Karpas-422 (cell line): ENCODE data around the gene KCNAB1. TPM values are rescaled to one million over a fixed set of nuclear protein-coding genes. Genes with fewer than 3 reads are reported as not detected.
"Not testable (repeated sequence)": the region's sequence is repeated elsewhere in the genome, so short reads cannot be mapped to it uniquely, and the experiment has no call there.

ENCODE experiments used
- DNase-seq: peaks from one replicate; pipeline ENCODE4 v3.0.0-alpha.2; 2015
- H2AFZ ChIP-seq: fragments of 200-600 bp; sonication (generic); 2 replicates; pipeline ENCODE4 v1.6.1; 2014; ENCODE audit warnings: antibody characterized with exemption, low read length, mixed read lengths
- H3K27ac ChIP-seq: fragments of 200-600 bp; sonication (generic); 2 replicates; pipeline ENCODE4 v1.5.1; 2014; ENCODE audit warnings: mild to moderate bottlenecking, low read length, moderate library complexity
- H3K27me3 ChIP-seq: fragments of 200-600 bp; sonication (generic); 2 replicates; pipeline ENCODE4 v1.6.1; 2014; ENCODE audit warnings: low read length, mixed read lengths
- H3K36me3 ChIP-seq: fragments of 200-600 bp; sonication (generic); 2 replicates; pipeline ENCODE4 v1.6.1; 2014; ENCODE audit warnings: low read length, mixed read lengths; ENCODE audit not compliant: insufficient read depth
- H3K4me1 ChIP-seq: fragments of 200-600 bp; sonication (generic); 2 replicates; pipeline ENCODE4 v1.6.1; 2014; ENCODE audit warnings: mild to moderate bottlenecking, low read length, mixed read lengths
- H3K4me2 ChIP-seq: fragments of 200-600 bp; sonication (generic); 2 replicates; pipeline ENCODE4 v1.6.1; 2014; ENCODE audit warnings: low read length, low read depth, mild to moderate bottlenecking; ENCODE audit not compliant: poor library complexity, severe bottlenecking
- H3K4me3 ChIP-seq: fragments of 200-600 bp; sonication (generic); 2 replicates; pipeline ENCODE4 v1.5.1; 2014; ENCODE audit warnings: mild to moderate bottlenecking, antibody characterized with exemption, low read length, mixed read lengths
- H3K79me2 ChIP-seq: fragments of 200-600 bp; sonication (generic); 2 replicates; pipeline ENCODE4 v1.6.1; 2014; ENCODE audit warnings: mild to moderate bottlenecking, low read length, mixed read lengths
- H3K9ac ChIP-seq: fragments of 200-600 bp; sonication (generic); 2 replicates; pipeline ENCODE4 v1.6.0; 2014; ENCODE audit warnings: low read length
- H3K9me2 ChIP-seq: fragments of 200-600 bp; sonication (generic), shearing (Covaris generic); replicated peaks from 2 replicates; pipeline ENCODE4 v1.6.0; 2014; ENCODE audit warnings: mild to moderate bottlenecking, low read length, moderate library complexity; ENCODE audit not compliant: insufficient read depth
- H3K9me3 ChIP-seq: fragments of 300-700, 200-600 bp; sonication (generic); 2 replicates; pipeline ENCODE4 v1.6.1; 2014; ENCODE audit warnings: low read length, mixed read lengths
- H4K20me1 ChIP-seq: fragments of 200-600 bp; sonication (generic); 2 replicates; pipeline ENCODE4 v1.6.1; 2014; ENCODE audit warnings: mild to moderate bottlenecking, antibody characterized with exemption, low read length, low read depth; ENCODE audit not compliant: insufficient read depth
- total RNA-seq: library from RNA; depleted of rRNA; stranded (reverse); fragments of >200 nt; shearing (Covaris generic); gene quantifications from 2 replicates; pipeline ENCODE4 v1.2.3, GENCODE V29; 2014; ENCODE audit warnings: low replicate concordance

The KCNAB1 gene
- total RNA-seq, 1 experiment from 2014 or later, result not detected

GRCh38 chr3:156553705-156554356 is 433.5 kb downstream of the KCNAB1 start:
- peaks cover 42% of the 10 kb centered on the region for H3K4me1 ChIP-seq
- peak overlapping the region; percentile 91 for H3K9ac ChIP-seq
- H4K20me1 ChIP-seq, result peaks cover 4% of the 10 kb centered on the region; the same call in 1 of the 2 replicates
- peak; percentile 63 for DNase-seq
- no peak overlapping the region for H2AFZ ChIP-seq
- no peaks in the 10 kb centered on the region for H3K27me3 ChIP-seq
- H3K4me3 ChIP-seq, result peak overlapping the region; percentile 94
- peak overlapping the region; percentile 26; the same call in 1 of the 2 replicates for H3K27ac ChIP-seq
- H3K9me2 ChIP-seq, result no peaks in the 10 kb centered on the region
- peak overlapping the region; percentile 93 for H3K4me2 ChIP-seq
- H3K36me3 ChIP-seq, result peaks cover 46% of the 10 kb centered on the region
- no peaks in the 10 kb centered on the region for H3K9me3 ChIP-seq
- peaks cover 61% of the 10 kb centered on the region for H3K79me2 ChIP-seq

GRCh38 chr3:156554515-156554841 is 434.1 kb downstream of the KCNAB1 start:
- peak; percentile 53 for DNase-seq
- Histone ChIP-seq H3K9me3 (no peaks in the 10 kb centered on the region), H3K4me3 (peak overlapping the region; percentile 94), H4K20me1 (peaks cover 4% of the 10 kb centered on the region; the same call in 1 of the 2 replicates), H2AFZ (peak overlapping the region; percentile 70; the same call in 1 of the 2 replicates), H3K27ac (peak overlapping the region; percentile 26; the same call in 1 of the 2 replicates), H3K79me2 (peaks cover 54% of the 10 kb centered on the region), H3K36me3 (peaks cover 40% of the 10 kb centered on the region), H3K9me2 (no peaks in the 10 kb centered on the region), H3K27me3 (no peaks in the 10 kb centered on the region), H3K9ac (peak overlapping the region; percentile 91), H3K4me2 (peak overlapping the region; percentile 93), H3K4me1 (peaks cover 49% of the 10 kb centered on the region)

GRCh38 chr3:156554842-156555687 is 434.7 kb downstream of the KCNAB1 start, which contains the start of gene SSR3:
Gene SSR3, minus strand, starts transcription at chr3:156555117. Its CDS starts 28 bp downstream, at chr3:156555089.
- H3K27me3 ChIP-seq, result no peaks in the 10 kb centered on the region
- peak within 1 kb of the TSS; percentile 69 for H3K27ac ChIP-seq
- H3K4me3 ChIP-seq, result peak within 1 kb of the TSS; percentile 94
- H3K4me1 ChIP-seq, result peaks cover 55% of the 10 kb centered on the region
- peaks cover 35% of the 10 kb centered on the region for H3K36me3 ChIP-seq
- peak within 1 kb of the TSS; percentile 91 for H3K9ac ChIP-seq
- peak within 1 kb of the TSS; percentile 70 for H2AFZ ChIP-seq
- no peaks in the 10 kb centered on the region for H3K9me3 ChIP-seq
- no peaks in the 10 kb centered on the region for H3K9me2 ChIP-seq
- DNase-seq, result peak; percentile 100
- H4K20me1 ChIP-seq, result peaks cover 4% of the 10 kb centered on the region; the same call in 1 of the 2 replicates
- peak within 1 kb of the TSS; percentile 94 for H3K4me2 ChIP-seq
- H3K79me2 ChIP-seq, result peaks cover 49% of the 10 kb centered on the region

GRCh38 chr3:156558389-156558788 is 438.0 kb downstream of the KCNAB1 start:
- peaks cover 76% of the 10 kb centered on the region for H3K4me1 ChIP-seq
- no peaks in the 10 kb centered on the region for H3K27me3 ChIP-seq
- peak overlapping the region; percentile 77 for H2AFZ ChIP-seq
- H3K9me3 ChIP-seq, result no peaks in the 10 kb centered on the region
- H3K36me3 ChIP-seq, result peaks cover 4% of the 10 kb centered on the region; the same call in 1 of the 2 replicates
- no peaks in the 10 kb centered on the region for H3K9me2 ChIP-seq
- peak overlapping the region; percentile 24 for H3K4me2 ChIP-seq
- peak overlapping the region; percentile 94 for H3K27ac ChIP-seq
- peaks cover 4% of the 10 kb centered on the region; the same call in 1 of the 2 replicates for H4K20me1 ChIP-seq
- 0 out of 2 replicates have a peak overlapping the region, but pooled peaks have one; percentile 14 for H3K9ac ChIP-seq
- DNase-seq, result no peak
- H3K79me2 ChIP-seq, result peaks cover 15% of the 10 kb centered on the region
- no peak overlapping the region for H3K4me3 ChIP-seq

- Histone ChIP-seq H3K4me1 (peaks cover 78% of the 10 kb centered on the region), H3K27ac (peak overlapping the region; percentile 94), H3K27me3 (no peaks in the 10 kb centered on the region), H3K36me3 (no peaks in the 10 kb centered on the region), H3K9me2 (no peaks in the 10 kb centered on the region), H4K20me1 (no peaks in the 10 kb centered on the region), H3K4me2 (no peak overlapping the region), H3K9ac (no peak overlapping the region), H2AFZ (peak overlapping the region; percentile 77), H3K9me3 (no peaks in the 10 kb centered on the region), H3K79me2 (peaks cover 6% of the 10 kb centered on the region), H3K4me3 (no peak overlapping the region)
- no peak for DNase-seq
These were observed 438.9 kb downstream of the KCNAB1 start for GRCh38 chr3:156559321-156559720.

- Histone ChIP-seq H3K9ac (peak overlapping the region; percentile 51), H3K9me3 (no peaks in the 10 kb centered on the region), H3K9me2 (no peaks in the 10 kb centered on the region), H3K4me3 (peak overlapping the region; percentile 42; the same call in 1 of the 2 replicates), H3K27me3 (no peaks in the 10 kb centered on the region), H3K79me2 (no peaks in the 10 kb centered on the region), H2AFZ (peak overlapping the region; percentile 57; the same call in 1 of the 2 replicates), H3K36me3 (no peaks in the 10 kb centered on the region), H3K4me2 (peak overlapping the region; percentile 57), H3K27ac (peak overlapping the region; percentile 94), H4K20me1 (no peaks in the 10 kb centered on the region), H3K4me1 (peaks cover 70% of the 10 kb centered on the region)
- no peak for DNase-seq
These were observed 441.2 kb downstream of the KCNAB1 start for GRCh38 chr3:156561533-156561932.

- H3K27ac ChIP-seq, H2AFZ ChIP-seq, H3K79me2 ChIP-seq, H3K4me3 ChIP-seq, H3K36me3 ChIP-seq, H3K9me2 ChIP-seq, H3K27me3 ChIP-seq, H3K9me3 ChIP-seq, DNase-seq, H4K20me1 ChIP-seq, H3K9ac ChIP-seq, H3K4me2 ChIP-seq: not testable (repeated sequence)
- peaks cover 70% of the 10 kb centered on the region for H3K4me1 ChIP-seq
These were observed 442.1 kb downstream of the KCNAB1 start for GRCh38 chr3:156562486-156562885.
